Measurements from ENCODE around the gene GMCL2. TPM values are rescaled to one million over a fixed set of nuclear protein-coding genes. Genes with fewer than 3 reads are reported as not detected.

Gene GMCL2
- total RNA-seq, 2 experiments from 2014 or later = not detected

GRCh38 chr5:178192787-178193186 lies 5.6 kb upstream of the GMCL2 start:
- no peaks in the 10 kb centered on the region for H3K9me3 ChIP-seq (ENCODE audit: low read length)
- no peaks in the 10 kb centered on the region for H3K79me2 ChIP-seq (ENCODE audit: insufficient read depth, low read depth, low read length)
- H3K36me3 ChIP-seq (ENCODE audit: insufficient read depth, low read length) = no peaks in the 10 kb centered on the region
- H4K20me1 ChIP-seq (ENCODE audit: insufficient read depth, low read length) = no peaks in the 10 kb centered on the region
- no peaks in the 10 kb centered on the region for H3K4me1 ChIP-seq (ENCODE audit: insufficient read depth, low read length, poor library complexity, severe bottlenecking)
- BruUV-seq (replicated peaks) = no TSS peak
- H3K4me3 ChIP-seq (ENCODE audit: low read depth, low read length, poor library complexity, severe bottlenecking) = no peak overlapping the region
- no peak overlapping the region for H3K27ac ChIP-seq (ENCODE audit: low read depth, low read length, poor library complexity, severe bottlenecking)
- TF ChIP-seq EZH2phosphoT487 (IDR thresholded peaks at IDR 0.05; ENCODE audit: borderline replicate concordance, low read depth, low read length) (no peak), CTCF (conservative IDR thresholded peaks at IDR 0.05; ENCODE audit: low read length) (no peak)
- H2AFZ ChIP-seq (ENCODE audit: low read length) = no peak overlapping the region
- intact Hi-C loops (cut with micrococcal nuclease; ENCODE audit: unreplicated experiment) = no loop called here
- POLR2A ChIA-PET = interaction anchor here (0.6 kb wide), 1 partner anchor 39 kb away, joined by 5 read pairs; no protein-coding TSS in a partner anchor
- DNase-seq (ENCODE audit: low spot score) = no peak
- no peaks in the 10 kb centered on the region for H3K9me2 ChIP-seq (ENCODE audit: insufficient read depth, low read length)
- no peak overlapping the region for H3K4me2 ChIP-seq (ENCODE audit: low read length)
- CTCF ChIA-PET (ENCODE audit: unreplicated experiment) = no interaction called here

GRCh38 chr5:178192244-178192643 lies 5.1 kb upstream of the GMCL2 start:
- Histone ChIP-seq H2AFZ (ENCODE audit: low read length) (no peak overlapping the region), H3K9me3 (ENCODE audit: low read length) (no peaks in the 10 kb centered on the region), H3K4me3 (ENCODE audit: low read depth, low read length, poor library complexity, severe bottlenecking) (no peak overlapping the region), H3K79me2 (ENCODE audit: insufficient read depth, low read depth, low read length) (no peaks in the 10 kb centered on the region), H3K36me3 (ENCODE audit: insufficient read depth, low read length) (no peaks in the 10 kb centered on the region), H3K4me1 (ENCODE audit: insufficient read depth, low read length, poor library complexity, severe bottlenecking) (no peaks in the 10 kb centered on the region), H4K20me1 (ENCODE audit: insufficient read depth, low read length) (no peaks in the 10 kb centered on the region), H3K27ac (ENCODE audit: low read depth, low read length, poor library complexity, severe bottlenecking) (no peak overlapping the region), H3K9me2 (ENCODE audit: insufficient read depth, low read length) (no peaks in the 10 kb centered on the region), H3K4me2 (ENCODE audit: low read length) (no peak overlapping the region)
- intact Hi-C loops (cut with micrococcal nuclease; ENCODE audit: unreplicated experiment) = no loop called here
- ChIA-PET CTCF (ENCODE audit: unreplicated experiment) (no interaction called here), POLR2A (no interaction called here)
- BruUV-seq (replicated peaks) = no TSS peak
- no peak for DNase-seq (ENCODE audit: low spot score)
- no peak for TF ChIP-seq EZH2phosphoT487 (IDR thresholded peaks at IDR 0.05; ENCODE audit: borderline replicate concordance, low read depth, low read length)
- TF ChIP-seq CTCF (conservative IDR thresholded peaks at IDR 0.05; ENCODE audit: low read length) = no peak

GRCh38 chr5:178191661-178192060 lies 4.5 kb upstream of the GMCL2 start:
- H3K4me1 ChIP-seq (ENCODE audit: insufficient read depth, low read length, poor library complexity, severe bottlenecking) = no peaks in the 10 kb centered on the region
- CTCF ChIA-PET (ENCODE audit: unreplicated experiment) = no interaction called here
- H4K20me1 ChIP-seq (ENCODE audit: insufficient read depth, low read length) = no peaks in the 10 kb centered on the region
- no peaks in the 10 kb centered on the region for H3K79me2 ChIP-seq (ENCODE audit: insufficient read depth, low read depth, low read length)
- H3K9me3 ChIP-seq (ENCODE audit: low read length) = no peaks in the 10 kb centered on the region
- no peak for TF ChIP-seq EZH2phosphoT487 (IDR thresholded peaks at IDR 0.05; ENCODE audit: borderline replicate concordance, low read depth, low read length)
- no peak for TF ChIP-seq CTCF (conservative IDR thresholded peaks at IDR 0.05; ENCODE audit: low read length)
- H3K4me3 ChIP-seq (ENCODE audit: low read depth, low read length, poor library complexity, severe bottlenecking) = no peak overlapping the region
- DNase-seq (ENCODE audit: low spot score) = no peak
- H3K36me3 ChIP-seq (ENCODE audit: insufficient read depth, low read length) = no peaks in the 10 kb centered on the region
- H3K4me2 ChIP-seq (ENCODE audit: low read length) = no peak overlapping the region
- no TSS peak for BruUV-seq (replicated peaks)
- H2AFZ ChIP-seq (ENCODE audit: low read length) = no peak overlapping the region
- POLR2A ChIA-PET = no interaction called here
- H3K9me2 ChIP-seq (ENCODE audit: insufficient read depth, low read length) = no peaks in the 10 kb centered on the region
- no peak overlapping the region for H3K27ac ChIP-seq (ENCODE audit: low read depth, low read length, poor library complexity, severe bottlenecking)
- intact Hi-C loops (cut with micrococcal nuclease; ENCODE audit: unreplicated experiment) = no loop called here

All from OCI-LY7 (cell line).